HL-60 (cell line): ENCODE results near the gene PPFIA4.

Experiments
- GABPA ChIP-seq: IDR thresholded peaks from 2 replicates; pipeline ENCODE4 v1.6.1; 2012; ENCODE audit warnings: low read depth
- POLR2AphosphoS5 ChIP-seq: IDR thresholded peaks from 2 replicates; pipeline ENCODE4 v1.6.1; 2012; ENCODE audit warnings: low read depth
- REST ChIP-seq: IDR thresholded peaks from 2 replicates; pipeline ENCODE4 v1.6.1; 2012; ENCODE audit warnings: low read depth; ENCODE audit not compliant: insufficient replicate concordance
- SPI1 ChIP-seq: IDR thresholded peaks from 2 replicates; pipeline ENCODE4 v1.6.1; 2012; ENCODE audit warnings: low read depth, mild to moderate bottlenecking, borderline replicate concordance
- TF ChIP-seq, protein P1 (sequence below): IDR thresholded peaks from one replicate; pipeline ENCODE4 v1.5.1; 2011; ENCODE audit warnings: low read length, control low read depth, inconsistent platforms; ENCODE audit not compliant: insufficient read depth

GRCh38 chr1:203100516-203100869, 74.2 kb downstream of the PPFIA4 start:
- TF ChIP-seq, protein P1, sequence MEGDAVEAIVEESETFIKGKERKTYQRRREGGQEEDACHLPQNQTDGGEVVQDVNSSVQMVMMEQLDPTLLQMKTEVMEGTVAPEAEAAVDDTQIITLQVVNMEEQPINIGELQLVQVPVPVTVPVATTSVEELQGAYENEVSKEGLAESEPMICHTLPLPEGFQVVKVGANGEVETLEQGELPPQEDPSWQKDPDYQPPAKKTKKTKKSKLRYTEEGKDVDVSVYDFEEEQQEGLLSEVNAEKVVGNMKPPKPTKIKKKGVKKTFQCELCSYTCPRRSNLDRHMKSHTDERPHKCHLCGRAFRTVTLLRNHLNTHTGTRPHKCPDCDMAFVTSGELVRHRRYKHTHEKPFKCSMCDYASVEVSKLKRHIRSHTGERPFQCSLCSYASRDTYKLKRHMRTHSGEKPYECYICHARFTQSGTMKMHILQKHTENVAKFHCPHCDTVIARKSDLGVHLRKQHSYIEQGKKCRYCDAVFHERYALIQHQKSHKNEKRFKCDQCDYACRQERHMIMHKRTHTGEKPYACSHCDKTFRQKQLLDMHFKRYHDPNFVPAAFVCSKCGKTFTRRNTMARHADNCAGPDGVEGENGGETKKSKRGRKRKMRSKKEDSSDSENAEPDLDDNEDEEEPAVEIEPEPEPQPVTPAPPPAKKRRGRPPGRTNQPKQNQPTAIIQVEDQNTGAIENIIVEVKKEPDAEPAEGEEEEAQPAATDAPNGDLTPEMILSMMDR: no peak
- TF ChIP-seq POLR2AphosphoS5: no peak
- no peak for TF ChIP-seq REST
- TF ChIP-seq GABPA: no peak
- TF ChIP-seq SPI1: no peak
